COLO668 (cell line): ENCODE data around the gene RAPGEF5.

Experiments
- DNase-seq: peaks from one replicate; lab custom pipeline; 2025; ENCODE audit not compliant: unreplicated experiment; lab: John Stamatoyannopoulos, UW

The RAPGEF5 gene

DNA sequence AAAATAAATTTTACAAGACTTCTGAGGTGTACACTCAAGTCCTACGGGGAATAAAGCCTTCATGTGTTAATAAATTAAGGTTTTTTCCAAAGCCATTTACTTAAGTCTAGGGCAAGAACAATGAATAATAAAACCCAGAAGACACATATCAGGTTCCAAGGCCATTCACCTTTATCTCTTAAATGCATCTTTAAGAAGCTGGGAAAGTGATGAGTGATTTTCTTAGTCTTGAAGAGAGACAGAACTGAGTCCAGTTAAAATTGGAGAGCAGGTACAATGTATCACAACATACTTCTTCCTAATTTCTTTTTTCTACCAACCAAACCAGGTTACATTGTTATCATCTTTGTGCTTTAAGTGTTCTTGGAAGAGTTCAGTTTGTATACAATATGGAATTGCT is 189.5 kb downstream of the RAPGEF5 start:
- DNase-seq, result no peak

DNA sequence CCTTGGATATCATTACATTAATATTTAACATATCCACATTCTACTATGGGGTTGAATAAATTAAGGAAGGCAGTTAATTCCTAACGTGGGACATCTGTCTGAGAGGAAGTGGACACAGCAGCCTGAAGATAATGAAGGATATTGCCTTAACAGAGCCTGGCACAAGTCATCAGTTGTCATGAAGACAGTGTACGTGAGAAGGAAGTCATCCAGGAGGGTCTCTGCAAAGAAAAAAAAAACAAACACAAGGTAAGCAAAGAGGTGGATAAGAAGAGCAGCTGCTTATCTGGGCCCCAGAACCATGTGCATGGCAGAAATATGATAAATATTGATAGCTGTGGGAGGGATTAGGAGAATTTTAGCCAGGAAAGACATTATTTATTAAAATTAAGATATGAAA is 190.0 kb downstream of the RAPGEF5 start:
- no peak for DNase-seq

DNA sequence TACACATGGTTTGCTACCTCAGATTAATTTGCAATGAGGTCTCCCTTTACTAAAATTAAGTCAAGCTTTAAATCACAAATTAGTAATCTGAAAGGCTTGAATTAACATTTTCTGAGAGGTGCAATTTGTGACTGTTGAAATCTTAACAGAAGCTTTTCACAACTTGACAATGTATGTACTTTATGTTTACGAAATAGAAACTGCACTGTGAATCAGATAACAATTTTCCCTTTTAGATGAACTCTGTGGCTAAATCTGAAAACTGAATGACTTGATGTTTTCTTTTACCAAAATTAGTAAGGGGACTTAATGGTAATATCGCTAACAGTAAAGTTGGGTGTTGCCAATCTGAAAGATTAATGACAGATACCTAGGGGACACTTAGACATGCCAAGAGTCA is 197.6 kb downstream of the RAPGEF5 start:
- no peak for DNase-seq

DNA sequence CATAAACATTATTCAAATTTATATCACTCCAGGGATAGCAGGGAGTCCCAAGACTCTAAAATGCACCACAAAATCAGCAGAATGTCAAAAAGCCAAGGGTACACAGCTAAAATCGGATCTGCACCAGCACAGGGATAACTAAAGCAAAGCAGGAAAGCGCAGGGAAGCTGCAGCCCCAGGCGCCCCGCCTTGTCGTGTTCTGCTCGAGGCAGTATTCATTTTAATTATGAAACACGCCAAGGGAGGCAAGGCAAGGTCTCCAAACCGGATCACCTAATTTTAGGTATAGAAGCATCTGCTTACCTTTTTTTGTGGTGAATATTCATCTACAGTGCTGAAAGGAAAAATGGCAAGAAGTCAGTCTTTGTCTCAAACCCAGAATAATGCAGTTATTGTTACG is 199.4 kb downstream of the RAPGEF5 start:
- no peak for DNase-seq

DNA sequence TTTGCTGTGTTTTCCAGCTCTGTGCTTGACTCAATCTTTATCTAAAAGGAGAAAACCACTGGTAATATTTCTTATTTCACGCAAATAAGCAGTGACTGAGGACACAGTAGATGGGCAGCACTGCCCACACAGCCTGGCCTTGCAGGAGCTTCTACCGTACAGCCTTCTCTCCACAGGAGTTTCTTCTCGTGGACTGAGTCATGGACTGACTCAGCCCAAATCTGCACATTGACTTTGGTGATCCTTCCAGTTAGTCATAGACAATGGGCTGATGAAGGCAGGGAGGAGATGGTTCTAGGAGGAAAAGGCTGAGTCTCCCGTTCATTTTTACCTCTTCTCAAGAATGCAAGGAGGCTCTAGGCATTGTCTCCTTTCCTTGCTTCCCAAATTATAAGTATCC is 200.7 kb downstream of the RAPGEF5 start:
- DNase-seq, result no peak

DNA sequence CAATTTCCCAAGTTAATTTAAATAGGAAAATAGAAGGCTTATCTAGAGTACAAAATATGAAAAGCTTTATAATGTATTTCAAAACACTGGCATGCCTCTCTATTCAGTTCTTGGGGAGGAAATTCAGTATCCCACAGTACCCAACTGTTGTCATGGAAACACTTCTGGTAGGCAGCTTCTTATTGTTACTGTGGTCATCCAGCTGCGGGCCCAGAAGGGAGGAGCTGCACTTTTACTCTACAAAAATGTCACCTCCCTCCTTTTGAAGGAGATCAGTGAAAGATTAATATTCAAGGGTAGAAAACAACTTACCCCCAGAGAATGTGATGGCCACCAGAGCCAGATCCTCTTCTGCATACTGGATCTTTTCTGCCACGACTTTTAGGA is 202.8 kb downstream of the RAPGEF5 start:
- DNase-seq, result no peak

DNA sequence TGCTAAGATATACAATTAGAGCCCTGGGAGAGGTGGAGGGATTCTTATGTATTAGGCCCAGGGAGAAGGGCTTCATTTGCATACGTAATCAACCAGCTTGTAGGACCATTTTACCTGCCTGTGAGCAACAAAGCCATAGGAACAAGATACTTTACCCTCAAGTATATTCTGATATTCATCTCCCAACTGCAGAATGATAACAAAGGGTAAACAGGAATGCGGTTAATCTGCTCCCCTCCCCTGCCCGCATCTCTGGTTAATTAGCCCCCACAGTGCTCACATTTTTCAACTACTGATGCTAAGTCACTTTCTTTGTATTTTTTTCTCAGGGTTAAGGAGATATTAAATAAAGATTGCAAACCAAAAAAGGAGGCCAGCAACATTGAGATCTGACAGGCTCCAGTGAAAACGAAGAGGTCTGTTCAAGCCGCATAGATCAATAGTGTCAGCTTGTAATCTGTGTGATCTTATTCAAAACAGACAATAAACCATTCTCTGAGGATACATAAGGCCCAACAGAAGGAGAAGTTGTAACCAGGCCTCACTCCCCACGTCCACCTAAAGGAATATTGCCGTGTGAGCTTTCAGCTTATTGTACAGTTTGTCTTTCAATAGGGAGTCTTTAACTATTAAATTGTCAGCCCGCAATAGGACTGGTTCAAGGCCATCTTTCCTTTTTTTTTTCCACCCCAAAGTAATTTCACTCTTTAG is 203.4 kb downstream of the RAPGEF5 start:
- DNase-seq, result no peak

DNA sequence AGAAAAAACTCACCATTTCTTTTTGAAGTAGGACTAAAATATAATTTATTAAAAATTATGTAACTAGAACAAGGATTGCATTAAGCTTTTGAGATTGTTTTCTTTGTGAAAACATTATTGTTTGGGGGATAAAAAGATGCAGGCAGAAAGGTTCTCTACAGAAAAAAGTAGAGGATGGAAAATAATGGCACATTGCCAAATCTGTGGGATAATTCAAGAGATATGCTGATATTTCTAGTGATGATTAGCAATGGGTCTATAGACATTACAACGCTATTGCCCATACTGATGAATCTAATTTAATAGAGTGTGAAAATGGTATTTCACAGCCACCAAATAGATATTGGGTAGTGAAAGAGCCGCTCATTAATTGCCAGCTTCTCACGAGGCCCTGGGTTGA is 204.3 kb downstream of the RAPGEF5 start:
- no peak for DNase-seq

DNA sequence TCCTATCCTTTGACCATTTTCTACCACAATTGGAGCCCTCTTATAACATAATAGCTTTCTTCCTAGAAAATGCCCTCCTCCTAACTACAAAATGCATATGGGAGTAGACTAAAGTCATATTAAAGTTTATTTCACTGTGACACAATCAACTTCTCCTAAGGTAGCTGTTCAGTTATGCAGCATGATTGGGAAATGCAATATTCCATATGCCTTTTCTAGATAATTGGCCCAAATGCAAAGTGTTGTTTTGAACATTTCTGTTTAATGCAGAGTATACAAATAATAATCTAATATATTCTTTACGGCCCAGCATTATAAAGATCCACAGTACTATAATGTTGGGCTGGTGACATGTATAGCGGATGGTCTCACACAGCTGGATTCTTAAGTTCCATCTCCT is 205.1 kb downstream of the RAPGEF5 start:
- DNase-seq, result no peak

DNA sequence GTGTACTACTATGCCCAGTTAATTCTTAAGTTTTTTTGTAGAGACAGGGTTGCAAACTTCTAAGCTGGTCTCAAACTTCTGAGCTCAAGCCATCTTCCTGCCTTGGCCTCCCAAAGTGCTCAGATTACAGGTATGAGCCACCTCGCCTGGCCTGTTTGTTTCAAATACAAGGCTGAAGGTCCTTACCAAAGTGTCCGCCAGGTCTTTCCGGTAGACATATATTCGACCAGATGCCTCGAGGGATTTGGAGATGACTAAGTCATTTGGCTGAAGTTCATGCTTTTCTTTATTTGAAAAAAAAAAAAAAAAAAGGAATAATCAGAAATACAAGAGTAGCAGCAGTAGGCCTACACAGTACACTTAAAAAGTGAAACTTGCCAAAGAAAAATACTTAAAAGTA is 206.7 kb downstream of the RAPGEF5 start:
- DNase-seq, result no peak

DNA sequence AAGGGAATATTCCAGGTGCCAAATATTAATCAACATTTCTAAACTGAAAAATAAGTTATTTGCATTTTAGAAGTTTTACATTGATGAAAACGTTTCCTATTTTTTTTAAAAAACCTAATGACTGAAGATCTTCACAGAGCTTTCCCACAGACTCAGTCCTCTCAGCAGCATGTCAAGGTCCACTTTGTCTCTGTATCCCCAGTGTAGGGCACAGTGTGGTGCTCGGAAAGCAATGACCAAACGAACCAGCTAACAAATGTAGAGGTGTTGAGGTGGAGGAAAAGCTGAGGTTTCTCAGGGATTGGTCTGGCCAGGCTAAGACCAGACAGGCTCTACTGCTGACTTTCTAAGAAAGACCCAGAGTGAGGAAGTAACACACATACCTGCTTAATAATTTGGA is 209.1 kb downstream of the RAPGEF5 start:
- DNase-seq, result no peak

DNA sequence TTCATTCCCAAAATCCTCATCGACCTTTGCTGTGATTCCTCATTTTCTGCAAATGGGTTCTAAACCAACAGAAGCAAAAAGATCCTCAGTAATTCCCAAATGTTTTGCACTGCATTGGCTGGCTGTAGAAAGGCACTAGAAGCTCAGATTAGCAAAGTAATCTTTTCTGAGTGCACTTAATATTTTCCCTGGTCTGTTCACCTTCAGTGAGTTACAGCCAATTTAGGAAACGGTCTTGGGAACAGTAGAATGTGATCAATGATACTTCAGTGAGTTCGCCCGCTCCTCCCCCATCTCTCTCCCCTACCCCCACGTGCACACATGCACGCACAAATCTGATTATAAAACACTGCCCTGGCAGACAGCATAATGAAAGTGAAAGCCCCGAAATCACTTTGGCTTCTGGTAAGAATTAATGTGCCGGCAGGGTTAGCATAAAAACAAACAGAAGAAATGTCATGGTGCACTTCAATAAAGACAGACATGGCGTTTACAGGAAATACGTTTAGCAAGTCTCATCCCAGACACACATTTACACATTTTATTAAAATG is 209.9 kb downstream of the RAPGEF5 start:
- no peak for DNase-seq

DNA sequence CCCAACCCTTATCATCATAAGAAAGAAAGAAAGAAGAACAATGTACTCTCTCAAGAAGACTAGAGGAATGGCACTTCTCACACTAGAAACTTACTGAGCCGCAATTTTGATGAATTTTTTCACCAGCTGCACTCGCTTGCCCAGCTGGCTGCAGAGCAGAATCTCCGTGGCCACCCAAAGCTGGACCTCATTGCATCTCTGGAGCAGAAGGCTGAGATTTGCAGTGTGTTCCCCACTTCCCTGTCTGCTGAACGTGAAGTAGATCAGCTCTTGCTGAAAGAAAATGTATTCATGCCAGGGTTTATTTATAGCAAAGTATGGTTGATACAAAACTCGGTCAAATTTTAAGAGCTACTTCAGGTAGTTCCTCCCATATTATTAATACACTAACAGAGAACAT is 212.0 kb downstream of the RAPGEF5 start:
- DNase-seq, result no peak

DNA sequence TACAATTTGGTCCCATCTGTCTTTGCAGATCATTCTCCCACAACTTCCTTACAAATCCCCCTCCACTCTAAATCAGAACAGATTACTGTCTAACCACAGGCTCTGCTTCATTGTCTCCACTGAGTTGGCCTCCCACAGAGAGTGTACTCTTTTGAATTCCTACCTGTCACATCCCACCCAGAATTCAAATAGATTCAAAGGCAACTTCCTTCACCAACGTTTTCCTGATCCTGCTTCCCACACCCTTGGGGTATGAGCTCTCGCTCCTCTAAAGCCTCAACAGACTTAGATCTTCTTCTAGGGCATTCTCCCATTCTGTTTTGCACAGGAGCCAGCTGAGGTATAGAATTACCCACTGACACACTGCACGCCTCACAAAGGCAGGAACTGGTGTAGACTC is 213.5 kb downstream of the RAPGEF5 start:
- DNase-seq, result no peak

DNA sequence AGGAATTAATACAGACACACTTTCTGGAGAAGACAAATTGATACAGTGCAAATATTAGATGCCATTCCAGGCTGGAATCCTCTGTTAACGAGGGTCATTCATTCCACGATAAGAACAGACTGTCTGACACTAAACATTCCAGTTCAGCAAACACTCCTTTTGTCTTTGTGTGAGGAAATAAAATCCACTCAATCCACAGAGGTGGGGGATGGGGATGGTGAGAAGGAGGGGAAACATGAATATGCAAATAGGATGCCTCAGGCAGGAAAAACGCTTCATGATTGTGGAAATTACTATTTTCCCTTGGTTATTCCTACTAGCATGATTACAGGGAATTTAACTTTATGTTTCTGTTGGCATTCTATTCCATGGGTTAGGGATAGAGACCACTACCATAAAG is 214.4 kb downstream of the RAPGEF5 start:
- peak; percentile 27 for DNase-seq

DNA sequence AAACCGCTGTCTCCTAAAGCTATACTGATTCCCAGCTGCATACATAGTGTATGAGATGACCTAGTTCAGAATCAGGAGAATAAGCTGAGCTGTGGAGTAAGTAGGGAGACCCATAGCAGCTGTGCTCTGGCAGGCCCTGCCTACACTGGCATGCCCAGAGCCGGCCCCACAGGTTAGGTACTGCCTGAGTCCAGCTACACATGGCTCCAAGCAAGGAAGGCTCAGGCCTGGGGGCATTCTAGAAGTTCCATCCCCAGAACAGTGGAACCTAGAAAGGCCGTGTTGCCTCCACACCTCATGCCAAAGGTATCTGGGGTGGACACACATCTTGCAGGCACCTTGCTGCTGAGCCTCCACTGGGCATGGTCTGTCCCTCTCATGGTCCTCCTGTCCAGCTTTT is 215.6 kb downstream of the RAPGEF5 start:
- no peak for DNase-seq

DNA sequence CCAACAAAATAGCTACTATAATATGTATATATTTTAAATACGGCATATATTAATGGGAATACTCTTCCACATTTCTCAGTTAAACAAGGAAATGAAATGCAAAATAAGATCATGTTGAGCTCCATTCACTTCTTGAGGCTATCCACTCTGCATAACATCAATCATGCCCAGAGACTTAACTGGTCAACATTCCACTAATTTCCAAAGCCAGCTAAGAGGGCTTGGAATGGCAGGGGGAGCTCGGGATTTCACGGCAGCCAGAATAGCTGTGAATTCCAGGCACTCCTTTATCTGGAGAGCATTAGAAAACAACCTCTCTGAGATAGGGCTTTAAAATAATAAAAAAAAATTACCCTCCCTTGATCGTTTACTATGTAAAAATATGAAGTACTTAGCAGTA is 216.4 kb downstream of the RAPGEF5 start:
- DNase-seq, result no peak

DNA sequence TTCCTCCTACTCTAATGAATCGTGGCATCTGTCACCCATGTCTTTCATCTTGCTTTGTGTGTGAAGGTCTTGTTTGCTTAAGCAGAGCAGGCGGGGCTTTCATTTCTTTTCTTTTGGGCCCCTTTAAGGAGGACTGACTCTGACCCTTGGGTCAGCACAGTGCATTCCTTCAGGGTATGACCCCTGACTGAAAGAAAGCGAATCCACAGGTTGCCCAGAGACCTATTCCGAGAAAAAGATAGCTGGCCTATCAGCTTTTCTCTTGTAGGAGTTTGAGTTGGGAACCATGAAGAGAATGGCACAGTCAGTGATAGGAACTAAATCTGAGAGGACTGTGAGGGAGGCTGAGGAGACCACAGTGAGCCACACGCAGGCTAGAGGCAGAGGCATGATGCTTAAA is 218.1 kb downstream of the RAPGEF5 start:
- no peak for DNase-seq

DNA sequence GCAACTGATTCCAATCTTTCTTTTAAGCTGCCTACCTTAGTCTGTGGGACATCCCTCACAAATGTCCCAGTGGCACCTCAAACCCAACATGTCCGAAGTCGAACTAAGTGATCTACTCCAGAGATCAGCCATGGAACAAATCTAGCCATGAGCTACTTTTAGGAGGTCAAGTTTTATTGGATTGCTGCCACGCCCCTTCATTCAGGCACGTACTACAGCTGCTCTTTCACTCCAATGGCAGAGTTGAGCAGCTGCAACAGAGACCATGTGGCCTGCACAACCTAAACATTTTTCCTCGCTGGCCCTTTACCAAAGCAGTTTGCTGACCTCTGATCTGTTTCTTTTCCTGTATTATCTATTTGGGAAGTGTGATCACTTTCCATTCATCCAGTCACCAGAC is 218.8 kb downstream of the RAPGEF5 start:
- DNase-seq, result no peak

DNA sequence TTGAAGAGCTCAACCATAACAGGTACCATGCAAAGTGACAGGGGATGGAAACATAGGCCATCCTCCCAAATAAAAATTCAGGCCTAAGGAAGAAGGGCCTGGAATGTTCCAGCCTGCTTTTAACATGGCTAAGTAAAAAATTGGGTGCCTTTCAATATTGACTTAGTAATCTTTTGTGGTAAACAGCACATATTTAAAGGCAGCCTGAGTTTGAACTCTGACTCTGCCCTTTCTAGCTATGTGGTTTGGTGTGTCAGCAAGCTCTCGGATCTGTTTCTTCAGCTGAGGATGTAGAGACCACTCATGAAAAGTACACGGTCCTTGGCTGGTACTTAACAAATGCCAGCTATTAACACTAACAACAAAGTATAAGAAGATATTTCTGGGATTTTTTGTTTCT is 219.5 kb downstream of the RAPGEF5 start:
- DNase-seq, result no peak

DNA sequence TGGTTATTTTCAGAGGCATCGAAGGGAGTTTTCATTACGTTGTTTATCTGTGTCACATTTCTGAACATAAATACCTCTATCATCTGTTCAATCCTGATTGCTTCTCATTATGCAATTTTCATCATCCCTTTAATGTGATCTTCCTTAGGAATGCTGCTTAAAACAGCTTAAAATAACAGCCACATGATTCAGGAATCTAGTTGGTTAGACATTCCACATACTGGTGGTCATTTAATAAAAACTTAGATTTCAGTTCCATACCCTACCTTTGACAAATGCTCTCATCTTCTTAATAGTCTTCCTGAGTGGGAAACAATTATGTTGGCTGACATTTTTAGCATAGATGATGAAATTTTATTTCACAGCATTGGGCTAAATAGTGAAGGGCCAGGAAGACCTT is 219.9 kb downstream of the RAPGEF5 start:
- no peak for DNase-seq

DNA sequence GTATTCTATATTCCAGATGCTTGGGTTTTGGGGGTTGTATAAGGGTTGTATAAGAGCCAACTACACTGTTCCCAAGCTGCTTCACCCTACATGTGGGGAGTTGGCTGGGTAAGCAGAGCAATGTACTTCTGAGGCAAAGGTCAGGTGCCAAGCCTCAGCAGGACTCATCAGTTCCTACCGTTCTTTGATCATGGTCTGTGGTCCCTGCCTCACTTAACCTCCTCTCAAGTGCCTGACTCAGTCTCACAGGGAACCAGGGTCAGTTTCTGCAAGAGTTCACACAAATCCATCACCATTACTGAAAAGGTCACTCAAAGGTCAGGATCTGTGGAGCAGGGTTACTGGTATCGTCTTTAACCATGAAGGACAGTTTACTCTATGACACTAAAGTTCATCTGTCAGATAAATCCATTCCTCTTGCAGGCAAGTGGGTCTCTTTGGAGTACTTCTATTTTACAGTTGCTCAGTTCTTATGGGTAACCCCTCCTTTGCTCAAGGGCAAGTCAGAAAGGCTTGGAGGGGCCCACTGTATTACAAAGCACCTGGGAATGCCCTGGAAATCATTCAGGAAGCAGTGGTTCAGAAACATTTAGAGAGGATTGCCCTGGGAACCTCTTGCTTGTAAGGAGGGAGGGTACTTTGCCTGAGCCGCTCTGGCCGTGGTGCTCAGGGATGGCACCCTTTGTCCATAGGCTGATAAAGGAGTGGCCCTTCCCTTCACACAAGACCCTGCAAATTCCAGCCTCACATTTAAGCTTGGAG is 227.0 kb downstream of the RAPGEF5 start:
- DNase-seq, result no peak

DNA sequence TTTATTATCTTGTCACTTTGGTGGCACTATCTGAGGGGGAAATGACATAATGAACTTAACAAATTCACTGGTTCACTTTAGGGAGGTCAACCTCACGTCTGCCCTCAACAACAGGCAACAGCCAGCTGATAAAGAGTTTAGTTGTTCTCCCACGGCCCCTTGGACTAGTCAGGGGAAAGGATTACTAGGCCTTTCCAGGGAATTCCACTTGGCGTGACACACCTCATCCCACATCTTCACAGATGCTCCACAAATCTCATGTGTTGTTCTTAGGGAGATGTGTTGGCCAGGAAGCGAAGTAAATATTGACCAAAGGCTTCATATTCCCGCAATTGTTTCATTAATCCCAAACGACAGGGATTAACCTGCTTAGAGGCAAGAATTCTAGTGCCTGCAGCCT is 227.8 kb downstream of the RAPGEF5 start:
- no peak for DNase-seq
